K562 (cell line): Measurements from ENCODE around the gene NPEPL1. TPM values are rescaled to one million over a fixed set of nuclear protein-coding genes. Genes with fewer than 3 reads are reported as not detected.

ENCODE experiments used
- ELF4 ChIP-seq: fragments of 450-650 bp; formaldehyde crosslinking; IDR thresholded peaks from 2 replicates; pipeline ENCODE4 v1.4.0; 2022; ENCODE audit warnings: missing genetic modification characterization
- LARP7 ChIP-seq: fragments of 450-650 bp; IDR thresholded peaks from 2 replicates; pipeline ENCODE4 v1.6.1; 2016
- SMAD1 ChIP-seq: fragments of 150-350 bp; IDR thresholded peaks from 2 replicates; pipeline ENCODE4 v1.6.1; 2014; ENCODE audit warnings: low read length, low read depth; ENCODE audit not compliant: partially characterized antibody
- SRSF9 ChIP-seq: fragments of 200-400 bp; formaldehyde crosslinking; IDR thresholded peaks from 2 replicates; pipeline ENCODE4 v1.6.1; 2017; ENCODE audit warnings: low read depth, low read length, borderline replicate concordance
- polyA plus RNA-seq, 8 experiments: library from polyadenylated mRNA; depleted of rRNA in 4 of 8; stranded (reverse) in 5 of 8; unstranded in 3 of 8; fragments of >200 nt; fragmentation: Nextera tagmentation in 2 of 8; fragmentation: Illumina TruSeq in 1 of 8; extraction: Ambion mirVana in 2 of 8; extraction: Trizol in 1 of 8; gene quantifications; 2 replicates each; pipeline versions ENCODE4 v1.2.1 to v1.2.3, GENCODE V29; 2011 to 2014; ENCODE audit warnings: inconsistent platforms in 1 of 8, missing spikeins in 1 of 8
- total RNA-seq, 7 experiments: library from RNA; depleted of rRNA in 6 of 7; stranded (reverse); fragments of >200 nt in 6 of 7; fragmentation: Illumina TruSeq in 2 of 7; extraction: Trizol in 2 of 7; gene quantifications; 2 replicates each; pipeline versions ENCODE4 v1.2.1 to v1.2.3, GENCODE V29; 2011 to 2021; ENCODE audit warnings: low replicate concordance in 1 of 7
- TF ChIP-seq, protein P1 (sequence below), 2 experiments: fragments of 450-650 bp; IDR thresholded peaks; 2 replicates each; pipeline ENCODE4 v1.6.1; 2018; ENCODE audit warnings: mild to moderate bottlenecking in 2 of 2, low read depth in 1 of 2; ENCODE audit not compliant: partially characterized antibody in 2 of 2
- TF ChIP-seq, protein P2 (sequence below): IDR thresholded peaks from 2 replicates; pipeline ENCODE4 v1.6.1; 2011; ENCODE audit not compliant: insufficient read length; ENCODE audit errors: extremely low read depth
- TF ChIP-seq, protein P3 (sequence below): sonication (generic); formaldehyde crosslinking; IDR thresholded peaks from 2 replicates; pipeline ENCODE4 v1.8.1; 2023; ENCODE audit warnings: mild to moderate bottlenecking, missing genetic modification reagents

NPEPL1 gene
- total and polyA plus RNA-seq, 9 of the 15 experiments (the other 6 are each of a cell fraction or from before 2014, with no cell fraction given) = 0.04 to 5.6 (median 0.94) TPM

DNA sequence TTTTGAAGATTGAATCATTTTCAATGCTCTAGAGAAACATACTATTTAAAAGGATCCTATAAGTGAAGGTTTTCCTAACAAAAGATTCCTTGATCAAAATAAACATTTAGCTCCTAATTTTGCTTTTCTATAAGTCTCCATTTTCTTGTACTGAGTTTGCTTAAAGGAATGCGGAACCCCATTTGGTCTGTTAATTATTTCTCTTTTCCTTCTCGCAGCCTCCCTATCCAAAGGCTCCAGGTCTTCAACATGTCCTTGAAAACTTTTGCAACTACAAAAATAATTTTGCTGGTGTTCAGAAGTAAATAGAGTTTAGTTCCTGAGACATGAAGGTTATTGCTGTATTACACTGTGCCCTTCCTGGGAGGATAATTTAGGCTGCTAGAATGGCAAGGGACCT, 8.3 kb upstream of the NPEPL1 start (continued):
- no peak for TF ChIP-seq SMAD1
- TF ChIP-seq, protein P1, sequence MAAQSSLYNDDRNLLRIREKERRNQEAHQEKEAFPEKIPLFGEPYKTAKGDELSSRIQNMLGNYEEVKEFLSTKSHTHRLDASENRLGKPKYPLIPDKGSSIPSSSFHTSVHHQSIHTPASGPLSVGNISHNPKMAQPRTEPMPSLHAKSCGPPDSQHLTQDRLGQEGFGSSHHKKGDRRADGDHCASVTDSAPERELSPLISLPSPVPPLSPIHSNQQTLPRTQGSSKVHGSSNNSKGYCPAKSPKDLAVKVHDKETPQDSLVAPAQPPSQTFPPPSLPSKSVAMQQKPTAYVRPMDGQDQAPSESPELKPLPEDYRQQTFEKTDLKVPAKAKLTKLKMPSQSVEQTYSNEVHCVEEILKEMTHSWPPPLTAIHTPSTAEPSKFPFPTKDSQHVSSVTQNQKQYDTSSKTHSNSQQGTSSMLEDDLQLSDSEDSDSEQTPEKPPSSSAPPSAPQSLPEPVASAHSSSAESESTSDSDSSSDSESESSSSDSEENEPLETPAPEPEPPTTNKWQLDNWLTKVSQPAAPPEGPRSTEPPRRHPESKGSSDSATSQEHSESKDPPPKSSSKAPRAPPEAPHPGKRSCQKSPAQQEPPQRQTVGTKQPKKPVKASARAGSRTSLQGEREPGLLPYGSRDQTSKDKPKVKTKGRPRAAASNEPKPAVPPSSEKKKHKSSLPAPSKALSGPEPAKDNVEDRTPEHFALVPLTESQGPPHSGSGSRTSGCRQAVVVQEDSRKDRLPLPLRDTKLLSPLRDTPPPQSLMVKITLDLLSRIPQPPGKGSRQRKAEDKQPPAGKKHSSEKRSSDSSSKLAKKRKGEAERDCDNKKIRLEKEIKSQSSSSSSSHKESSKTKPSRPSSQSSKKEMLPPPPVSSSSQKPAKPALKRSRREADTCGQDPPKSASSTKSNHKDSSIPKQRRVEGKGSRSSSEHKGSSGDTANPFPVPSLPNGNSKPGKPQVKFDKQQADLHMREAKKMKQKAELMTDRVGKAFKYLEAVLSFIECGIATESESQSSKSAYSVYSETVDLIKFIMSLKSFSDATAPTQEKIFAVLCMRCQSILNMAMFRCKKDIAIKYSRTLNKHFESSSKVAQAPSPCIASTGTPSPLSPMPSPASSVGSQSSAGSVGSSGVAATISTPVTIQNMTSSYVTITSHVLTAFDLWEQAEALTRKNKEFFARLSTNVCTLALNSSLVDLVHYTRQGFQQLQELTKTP (IDR thresholded peaks at IDR 0.05; ENCODE audit: low read depth in 1 of 2, partially characterized antibody in 2 of 2) = no peak
- TF ChIP-seq, protein P2, sequence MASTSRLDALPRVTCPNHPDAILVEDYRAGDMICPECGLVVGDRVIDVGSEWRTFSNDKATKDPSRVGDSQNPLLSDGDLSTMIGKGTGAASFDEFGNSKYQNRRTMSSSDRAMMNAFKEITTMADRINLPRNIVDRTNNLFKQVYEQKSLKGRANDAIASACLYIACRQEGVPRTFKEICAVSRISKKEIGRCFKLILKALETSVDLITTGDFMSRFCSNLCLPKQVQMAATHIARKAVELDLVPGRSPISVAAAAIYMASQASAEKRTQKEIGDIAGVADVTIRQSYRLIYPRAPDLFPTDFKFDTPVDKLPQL = no peak
- TF ChIP-seq LARP7 = no peak
- no peak for TF ChIP-seq SRSF9
- no peak for TF ChIP-seq ELF4 (CRISPR knock-in tag)
- TF ChIP-seq, protein P3, sequence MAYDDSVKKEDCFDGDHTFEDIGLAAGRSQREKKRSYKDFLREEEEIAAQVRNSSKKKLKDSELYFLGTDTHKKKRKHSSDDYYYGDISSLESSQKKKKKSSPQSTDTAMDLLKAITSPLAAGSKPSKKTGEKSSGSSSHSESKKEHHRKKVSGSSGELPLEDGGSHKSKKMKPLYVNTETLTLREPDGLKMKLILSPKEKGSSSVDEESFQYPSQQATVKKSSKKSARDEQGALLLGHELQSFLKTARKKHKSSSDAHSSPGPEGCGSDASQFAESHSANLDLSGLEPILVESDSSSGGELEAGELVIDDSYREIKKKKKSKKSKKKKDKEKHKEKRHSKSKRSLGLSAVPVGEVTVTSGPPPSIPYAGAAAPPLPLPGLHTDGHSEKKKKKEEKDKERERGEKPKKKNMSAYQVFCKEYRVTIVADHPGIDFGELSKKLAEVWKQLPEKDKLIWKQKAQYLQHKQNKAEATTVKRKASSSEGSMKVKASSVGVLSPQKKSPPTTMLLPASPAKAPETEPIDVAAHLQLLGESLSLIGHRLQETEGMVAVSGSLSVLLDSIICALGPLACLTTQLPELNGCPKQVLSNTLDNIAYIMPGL (CRISPR knock-in tag) = no peak
